Mesenteric fat pad (tissue), 1 donor: Measurements from ENCODE around the gene PIR. TPM values are rescaled to one million over a fixed set of nuclear protein-coding genes. Genes with fewer than 3 reads are reported as not detected.

ENCODE experiments used
- DNase-seq: peaks from one replicate; pipeline ENCODE4 v3.0.0-alpha.2; 2020; ENCODE audit warnings: low spot score
- total RNA-seq: library from RNA; stranded (reverse); fragmentation: NEBNext Ultra II Directional; extraction: Animal tissue kit (Norgen Biotek cat#: 25700); gene quantifications from one replicate; pipeline ENCODE4 v1.2.1, GENCODE V29; 2021
- donor health status: DM: yes; HTN: yes; CAD: no.

PIR gene
- total RNA-seq, 1 donor from 2014 or later: 30.0 TPM

DNA sequence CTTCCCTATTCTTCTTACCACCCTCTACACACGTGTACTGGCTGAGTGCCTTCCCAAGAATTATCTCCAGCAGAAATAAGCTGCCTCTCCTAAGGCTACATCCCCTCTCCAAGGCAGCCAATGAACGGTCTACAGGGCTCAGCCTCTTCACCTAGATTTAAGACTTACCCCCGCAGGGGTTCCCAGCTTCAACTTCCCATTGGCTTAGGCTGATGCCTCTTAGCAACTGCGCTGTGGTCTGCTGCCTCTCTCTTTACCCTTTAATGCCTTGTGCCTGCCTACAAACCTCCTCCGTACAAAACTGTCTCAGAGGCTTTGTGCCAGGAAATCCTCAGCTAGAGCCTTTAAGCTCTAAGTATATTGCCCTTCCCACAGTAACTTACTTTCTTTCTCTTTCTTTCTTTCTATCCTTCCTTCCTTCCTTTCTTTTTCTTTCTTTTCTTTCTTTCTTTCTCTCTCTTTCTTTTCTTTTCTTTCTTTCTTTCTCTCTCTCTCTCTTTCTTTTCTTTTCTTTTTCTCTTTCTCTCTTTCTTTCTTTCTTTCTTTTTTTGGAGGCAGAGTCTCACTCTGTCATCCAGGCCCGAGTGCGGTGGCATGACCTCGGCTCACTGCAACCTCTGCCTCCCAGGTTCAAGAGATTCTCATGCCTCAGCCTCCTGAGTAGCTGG is 142.7 kb downstream of the PIR start:
- no peak for DNase-seq

DNA sequence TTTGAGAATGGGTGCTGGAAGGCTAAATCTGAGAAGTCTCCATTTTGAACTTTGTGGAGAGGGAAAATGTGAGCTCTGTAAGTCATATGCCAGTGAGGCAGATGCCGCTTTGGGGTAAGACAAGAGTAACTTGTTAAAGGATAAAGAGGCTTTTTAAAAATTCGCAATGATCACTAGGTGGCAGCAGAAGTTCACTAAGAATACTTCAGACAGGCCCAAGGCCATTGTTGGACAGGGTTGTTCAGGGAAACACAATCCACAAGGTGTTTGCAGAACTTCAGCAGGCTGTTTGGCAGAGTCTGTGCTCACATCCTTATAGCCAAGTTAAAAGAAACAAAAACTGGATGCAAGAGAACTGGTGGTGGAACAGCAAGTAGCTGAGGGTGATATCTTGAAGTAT is 144.1 kb downstream of the PIR start:
- no peak for DNase-seq

DNA sequence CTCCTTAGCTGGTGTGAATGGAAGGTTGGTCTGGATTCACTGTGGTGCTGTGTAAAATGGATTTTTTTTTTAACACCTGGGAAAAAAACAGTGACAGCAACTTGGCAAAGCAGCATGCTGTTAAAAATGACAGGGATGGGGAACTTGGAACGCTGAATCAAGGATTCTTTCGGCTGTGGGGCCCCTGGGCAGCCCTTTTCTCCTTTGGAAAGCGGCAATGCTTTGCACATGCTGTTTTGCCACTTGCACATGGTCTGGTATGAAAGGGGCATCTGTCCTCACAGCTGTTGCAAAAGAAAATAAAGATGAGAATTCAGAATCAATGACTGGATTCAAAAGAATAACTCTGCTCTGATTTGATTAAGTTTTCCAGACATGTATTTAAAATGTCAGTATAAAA is 147.2 kb downstream of the PIR start:
- DNase-seq: no peak

DNA sequence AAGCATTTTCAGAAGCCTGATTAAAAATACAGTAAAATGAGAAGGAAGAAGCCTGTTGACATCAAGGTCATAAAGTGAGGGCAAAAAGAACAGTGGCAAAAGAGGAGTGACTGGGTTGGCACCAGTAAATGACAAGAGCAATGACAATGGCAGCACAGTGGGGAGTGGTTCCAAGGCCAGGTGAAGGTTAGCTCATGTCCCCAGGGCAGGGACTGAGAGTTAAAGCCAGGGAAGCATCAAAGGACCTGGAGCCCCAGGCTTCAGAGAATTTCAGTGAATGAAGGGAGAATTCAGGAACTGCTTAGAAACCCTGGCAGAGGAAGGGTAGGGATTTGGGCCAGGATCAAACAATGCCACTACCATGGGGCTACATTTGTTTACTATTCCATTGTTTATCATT is 149.0 kb downstream of the PIR start:
- no peak for DNase-seq

DNA sequence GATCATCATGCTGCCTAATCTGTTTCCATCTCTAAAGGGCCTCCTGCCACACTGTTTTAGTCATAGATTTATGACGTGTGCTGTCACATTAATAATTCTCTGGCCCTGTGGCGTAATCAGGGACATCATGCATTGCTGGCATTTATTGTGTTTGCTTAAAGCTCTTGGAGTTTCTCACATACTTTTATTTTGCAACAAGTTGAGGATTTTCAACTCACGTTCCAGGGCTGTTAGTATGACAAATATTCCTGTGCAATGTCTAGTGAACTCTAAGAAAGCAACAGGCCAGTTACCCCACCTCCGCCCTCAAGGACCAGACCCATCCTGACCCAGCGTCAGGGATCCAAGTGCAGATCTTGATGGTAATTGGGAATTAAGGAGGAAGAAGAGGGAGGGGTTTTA is 150.1 kb downstream of the PIR start:
- no peak for DNase-seq

DNA sequence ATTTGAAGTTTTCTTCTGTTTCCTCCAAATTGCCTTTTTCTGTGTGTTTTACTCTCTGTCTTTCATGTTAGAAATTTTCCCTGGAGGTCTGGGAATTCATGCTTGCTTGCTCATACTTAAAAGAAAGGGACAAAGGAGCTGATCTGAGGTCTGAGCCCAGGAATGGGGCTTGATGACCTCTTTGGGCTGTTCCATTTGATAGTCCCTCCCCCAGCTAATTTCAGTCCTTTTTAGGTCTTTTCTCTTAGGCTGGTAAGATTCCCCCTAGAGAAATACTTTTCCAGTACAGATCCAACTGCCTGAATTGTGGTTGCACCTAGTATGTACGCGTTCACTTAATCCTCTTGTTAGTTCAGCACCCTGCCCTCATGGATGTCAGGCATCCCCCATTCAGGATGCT is 152.3 kb downstream of the PIR start:
- no peak for DNase-seq

DNA sequence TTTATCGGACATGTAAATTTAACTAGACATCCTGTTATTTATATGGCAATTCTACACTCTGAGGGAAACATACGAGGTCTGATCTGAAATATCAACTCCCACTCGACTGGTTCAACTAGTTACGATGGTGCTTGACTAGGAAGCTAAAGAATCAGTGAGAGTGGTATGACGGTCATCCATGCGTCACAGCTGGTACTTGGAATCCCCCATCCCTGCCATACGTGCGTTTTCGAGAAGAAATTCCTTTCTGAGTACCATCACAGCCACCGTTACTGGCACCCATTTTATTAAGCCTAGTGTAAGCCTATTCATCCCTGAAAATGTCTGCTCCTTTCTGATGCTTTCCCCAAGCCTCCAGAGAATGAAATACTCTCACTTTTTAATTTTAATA is 157.1 kb downstream of the PIR start:
- no peak for DNase-seq

DNA sequence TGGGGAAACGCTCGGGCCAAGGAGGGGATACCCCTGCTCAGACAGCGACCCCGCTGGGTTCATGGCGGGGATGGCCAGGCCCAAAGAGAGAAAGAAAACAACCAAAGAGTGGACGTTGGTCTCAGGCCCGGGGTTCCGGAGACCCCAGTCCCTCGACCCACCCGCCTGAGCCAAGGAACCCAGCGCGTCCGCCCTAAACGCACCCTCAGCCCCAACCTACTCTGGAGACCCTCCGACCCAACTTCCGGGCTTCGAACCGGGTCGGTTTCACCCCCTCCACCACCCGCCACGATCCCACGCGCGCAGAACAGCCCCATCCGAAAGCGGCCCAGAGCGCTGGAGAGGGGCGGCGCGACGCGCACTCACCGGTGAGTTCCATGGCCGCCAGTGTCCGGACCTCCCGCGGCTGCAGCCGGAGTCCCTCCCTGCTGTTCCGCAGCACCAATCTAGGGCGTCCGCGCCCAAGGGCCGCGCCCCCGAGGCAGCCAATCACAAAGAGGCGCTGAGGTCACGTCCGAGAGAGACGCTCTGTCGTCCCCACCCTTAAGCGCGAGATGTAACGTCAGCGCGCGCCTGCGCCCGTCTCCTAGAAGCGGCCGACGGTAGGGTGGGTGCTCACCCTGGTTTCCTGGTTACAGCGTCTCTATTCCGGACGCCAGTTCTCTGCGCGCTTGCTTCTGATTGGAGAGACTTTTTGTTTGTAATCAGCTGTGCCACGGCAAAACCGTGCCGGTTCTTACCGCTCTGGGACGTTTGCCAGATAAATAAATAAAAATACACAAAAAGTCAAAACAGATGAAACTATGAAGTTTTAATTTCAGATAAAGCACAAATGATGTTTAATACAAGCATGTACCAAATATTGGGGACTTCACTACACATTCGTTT is 157.8 kb downstream of the PIR start, which contains the start of gene PIGA:
PIGA (minus strand) TSS at position 389 of the 888 bp plus-strand sequence. CDS start 3,593 bp downstream, outside the sequence.
- DNase-seq: peak; percentile 97

Other genes with a start within 250 kb of the PIR start
- gene ASB9, start 223.2 kb downstream of the PIR start, total RNA-seq: 2.0 TPM
- not detected for gene ASB11, start 177.7 kb downstream of the PIR start, total RNA-seq
- gene PIGA, start 157.8 kb downstream of the PIR start, total RNA-seq: 16.6 TPM
- gene VEGFD, start 108.9 kb downstream of the PIR start, total RNA-seq: 8.2 TPM
- 1.7 TPM for gene BMX, start 7.5 kb upstream of the PIR start, total RNA-seq
- 6.2 TPM for gene ACE2, start 107.6 kb upstream of the PIR start, total RNA-seq
- gene CLTRN, start 171.5 kb upstream of the PIR start, total RNA-seq: not detected
- gene CA5B, start 244.9 kb upstream of the PIR start, total RNA-seq: 14.1 TPM